Measurements from ENCODE around the gene PPP1R14B. TPM values are rescaled to one million over a fixed set of nuclear protein-coding genes. Genes with fewer than 3 reads are reported as not detected.

The PPP1R14B gene
- total and polyA plus RNA-seq, 2 donors (not counting 3 experiments of a cell fraction or from before 2014, with no cell fraction given) = 308 to 431 TPM

DNA sequence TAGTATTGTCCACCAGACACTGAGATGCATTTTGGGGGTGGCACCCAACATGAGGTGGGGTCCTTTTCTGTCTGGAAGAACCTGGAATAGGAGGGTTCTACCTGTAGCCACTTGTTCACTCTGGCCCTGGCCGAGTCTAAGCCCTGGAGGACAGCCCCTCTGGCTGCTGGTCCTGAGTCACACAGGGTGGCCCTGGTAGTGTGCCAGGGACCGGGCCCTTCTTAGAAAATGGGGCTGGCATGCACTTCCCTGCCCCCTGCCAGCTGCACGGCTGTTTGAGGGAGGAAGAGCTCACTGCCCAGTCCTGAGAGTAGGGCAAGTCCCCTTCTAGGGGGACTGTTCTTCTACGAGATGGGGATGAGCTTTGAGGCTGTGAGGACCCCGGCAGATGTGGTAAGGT lies 6.7 kb upstream of the PPP1R14B start:
- no peak overlapping the region for H3K9ac ChIP-seq (replicated peaks; ENCODE audit: extremely low read depth, insufficient read depth, low read length)
- H3K9me3 ChIP-seq (replicated peaks; ENCODE audit: control insufficient read depth, insufficient read depth, low read length) = no peaks in the 10 kb centered on the region
- BruUV-seq (replicated peaks) = no TSS peak
- H3K36me3 ChIP-seq (ENCODE audit: control insufficient read depth in 2 of 2, extremely low read depth in 1 of 2, insufficient read depth in 2 of 2, low read length in 2 of 2) = peaks cover 2 to 20% of the 10 kb centered on the region in 2 experiments
- dilution Hi-C loops (cut with MboI; ENCODE audit: extremely low pct_ligation_motif_present, low sequenced_read_pairs) = no loop called here
- intact Hi-C loops (cut with micrococcal nuclease) = no loop called here
- DNase-seq (ENCODE audit: low read depth, low spot score) = no peak
- no peaks in the 10 kb centered on the region for H3K9me1 ChIP-seq (replicated peaks; ENCODE audit: control insufficient read depth, extremely low read depth, insufficient read depth, low read length)
- H2AFZ ChIP-seq (ENCODE audit: low read depth, low read length) = no peak overlapping the region
- H3K4me1 ChIP-seq (ENCODE audit: control insufficient read depth, extremely low read depth, insufficient read depth, low read length) = peaks cover 24% of the 10 kb centered on the region
- ChIA-PET CTCF (interaction anchor here (0.6 to 1.3 kb wide), 2 partner anchors 9 to 15 kb away, joined by 3 to 6 read pairs; no protein-coding TSS in a partner anchor), POLR2A (interaction anchor here (0.9 kb wide), 1 partner anchor 15 kb away, joined by 3 read pairs; no protein-coding TSS in a partner anchor)
- TF ChIP-seq EZH2 (IDR thresholded peaks at IDR 0.05; ENCODE audit: borderline replicate concordance, low read depth, low read length, severe bottlenecking) (no peak), POLR2AphosphoS5 (IDR thresholded peaks at IDR 0.05; ENCODE audit: insufficient read depth, low read depth, low read length) (no peak), FOS (IDR thresholded peaks at IDR 0.05; ENCODE audit: borderline replicate concordance, insufficient read depth, low read length) (no peak), GATA2 (IDR thresholded peaks at IDR 0.05; ENCODE audit: insufficient read depth, insufficient read length, low read depth, low read length) (no peak), JUN (IDR thresholded peaks at IDR 0.05; ENCODE audit: borderline replicate concordance, insufficient read depth, insufficient read length, low read depth) (no peak), POLR2A (IDR thresholded peaks at IDR 0.05; ENCODE audit: low read depth, low read length) (no peak), MYC (IDR thresholded peaks at IDR 0.05; ENCODE audit: low read depth, low read length) (no peak)
- TF ChIP-seq, protein P1, sequence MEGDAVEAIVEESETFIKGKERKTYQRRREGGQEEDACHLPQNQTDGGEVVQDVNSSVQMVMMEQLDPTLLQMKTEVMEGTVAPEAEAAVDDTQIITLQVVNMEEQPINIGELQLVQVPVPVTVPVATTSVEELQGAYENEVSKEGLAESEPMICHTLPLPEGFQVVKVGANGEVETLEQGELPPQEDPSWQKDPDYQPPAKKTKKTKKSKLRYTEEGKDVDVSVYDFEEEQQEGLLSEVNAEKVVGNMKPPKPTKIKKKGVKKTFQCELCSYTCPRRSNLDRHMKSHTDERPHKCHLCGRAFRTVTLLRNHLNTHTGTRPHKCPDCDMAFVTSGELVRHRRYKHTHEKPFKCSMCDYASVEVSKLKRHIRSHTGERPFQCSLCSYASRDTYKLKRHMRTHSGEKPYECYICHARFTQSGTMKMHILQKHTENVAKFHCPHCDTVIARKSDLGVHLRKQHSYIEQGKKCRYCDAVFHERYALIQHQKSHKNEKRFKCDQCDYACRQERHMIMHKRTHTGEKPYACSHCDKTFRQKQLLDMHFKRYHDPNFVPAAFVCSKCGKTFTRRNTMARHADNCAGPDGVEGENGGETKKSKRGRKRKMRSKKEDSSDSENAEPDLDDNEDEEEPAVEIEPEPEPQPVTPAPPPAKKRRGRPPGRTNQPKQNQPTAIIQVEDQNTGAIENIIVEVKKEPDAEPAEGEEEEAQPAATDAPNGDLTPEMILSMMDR (IDR thresholded peaks at IDR 0.05; ENCODE audit: extremely low read depth in 1 of 2, insufficient read depth in 1 of 2, low read depth in 1 of 2, low read length in 2 of 2) = no peak
- TF ChIP-seq, protein P2, sequence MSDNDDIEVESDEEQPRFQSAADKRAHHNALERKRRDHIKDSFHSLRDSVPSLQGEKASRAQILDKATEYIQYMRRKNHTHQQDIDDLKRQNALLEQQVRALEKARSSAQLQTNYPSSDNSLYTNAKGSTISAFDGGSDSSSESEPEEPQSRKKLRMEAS (IDR thresholded peaks at IDR 0.05; ENCODE audit: insufficient read depth, insufficient read length) = no peak
- H3K4me3 ChIP-seq (replicated peaks in 1 of 3; ENCODE audit: insufficient read depth in 1 of 3, low read depth in 1 of 3, low read length in 3 of 3) = no peak overlapping the region
- H3K79me2 ChIP-seq (ENCODE audit: control insufficient read depth, insufficient read depth, low read length) = peaks cover 32% of the 10 kb centered on the region
- H3K27me3 ChIP-seq (ENCODE audit: control insufficient read depth in 2 of 2, insufficient read depth in 2 of 2, low read length in 2 of 2) = no peaks in the 10 kb centered on the region
- no peak overlapping the region for H3K27ac ChIP-seq (ENCODE audit: insufficient read depth, low read depth, low read length)
- no peaks in the 10 kb centered on the region for H4K20me1 ChIP-seq (replicated peaks; ENCODE audit: control insufficient read depth, extremely low read depth, insufficient read depth, low read length)
- FAIRE-seq = no peak
- no peak overlapping the region for H3K4me2 ChIP-seq (ENCODE audit: insufficient read depth, low read length)
